Naive thymus-derived CD4-positive, alpha-beta T cell (primary cell): Measurements from ENCODE around the gene TRMT5. TPM values are rescaled to one million over a fixed set of nuclear protein-coding genes. Genes with fewer than 3 reads are reported as not detected.
A peak's percentile ranks its signal among the peaks of the same experiment; 100 is the strongest.

Source experiments
- ATAC-seq: fragments of 150-1000 bp; cut with Tn5 transposase; 2 replicates; pipeline ENCODE4 v1.10.0; 2021; ENCODE audit warnings: mild to moderate bottlenecking, moderate library complexity
- CTCF ChIA-PET: fragments of 350-600 bp; sonication (Branson Sonifier 250); formaldehyde crosslinking; loops from one replicate; lab custom pipeline; 2021; ENCODE audit warnings: antibody characterized with exemption; lab: Charles Lee
- POLR2A ChIA-PET: fragments of 350-600 bp; sonication (Branson Sonifier 250); formaldehyde crosslinking; loops from one replicate; lab custom pipeline; 2021; ENCODE audit warnings: antibody characterized with exemption, inconsistent platforms; lab: Charles Lee
- DNase-seq, 9 donors: peaks; one replicate each; pipeline versions ENCODE4 v3.0.0 to v3.0.0-alpha.2; 2020 to 2022; ENCODE audit warnings: mixed read lengths in 1 of 9
- H3K27ac ChIP-seq: one replicate; pipeline ENCODE4 v1.7.0; 2013; ENCODE audit warnings: mild to moderate bottlenecking, low read depth, low read length, moderate library complexity
- H3K27me3 ChIP-seq, 2 donors: one replicate each; pipeline ENCODE4 v1.7.0; 2013; ENCODE audit warnings: low read length in 2 of 2, mild to moderate bottlenecking in 2 of 2, moderate library complexity in 2 of 2; ENCODE audit not compliant: control insufficient read depth in 2 of 2, insufficient read depth in 2 of 2
- H3K36me3 ChIP-seq, 3 experiments: 1 replicate in 2 of 3; 2 replicates in 1 of 3; pipeline ENCODE4 v1.7.0; 2013; ENCODE audit warnings: low read length in 3 of 3, mild to moderate bottlenecking in 3 of 3, moderate library complexity in 1 of 3; ENCODE audit not compliant: insufficient read depth in 3 of 3, control insufficient read depth in 2 of 3
- H3K4me1 ChIP-seq, 2 donors: one replicate each; pipeline ENCODE4 v1.7.0; 2013; ENCODE audit warnings: low read length in 2 of 2, mild to moderate bottlenecking in 2 of 2, moderate library complexity in 1 of 2; ENCODE audit not compliant: control insufficient read depth in 2 of 2, insufficient read depth in 2 of 2
- H3K4me3 ChIP-seq: 2 replicates; pipeline ENCODE4 v1.7.0; 2013; ENCODE audit warnings: mild to moderate bottlenecking, low read length
- H3K9me3 ChIP-seq, 3 experiments: 1 replicate in 2 of 3; 2 replicates in 1 of 3; pipeline ENCODE4 v1.7.0; 2013; ENCODE audit warnings: low read length in 3 of 3; ENCODE audit not compliant: control insufficient read depth in 2 of 3
- H3K27ac Mint-ChIP-seq, 9 donors: one replicate each; pipeline ENCODE4 v1.8.0; 2020 to 2022; ENCODE audit warnings: mixed read lengths in 9 of 9, mild to moderate bottlenecking in 8 of 9, moderate library complexity in 5 of 9, inconsistent platforms in 2 of 9
- H3K27me3 Mint-ChIP-seq, 5 donors: one replicate each; pipeline ENCODE4 v1.8.0; 2021 to 2022; ENCODE audit warnings: mixed read lengths in 5 of 5, mild to moderate bottlenecking in 1 of 5
- H3K36me3 Mint-ChIP-seq, 5 donors: one replicate each; pipeline ENCODE4 v1.8.0; 2020 to 2022; ENCODE audit warnings: mixed read lengths in 5 of 5, mild to moderate bottlenecking in 3 of 5, inconsistent platforms in 1 of 5
- H3K4me1 Mint-ChIP-seq, 7 donors: one replicate each; pipeline ENCODE4 v1.8.0; 2020 to 2022; ENCODE audit warnings: mixed read lengths in 7 of 7, mild to moderate bottlenecking in 3 of 7, inconsistent platforms in 1 of 7
- H3K4me3 Mint-ChIP-seq, 10 donors: one replicate each; pipeline ENCODE4 v1.8.0; 2020 to 2022; ENCODE audit warnings: mild to moderate bottlenecking in 10 of 10, mixed read lengths in 10 of 10, moderate library complexity in 6 of 10, inconsistent platforms in 2 of 10
- H3K9me3 Mint-ChIP-seq, 11 donors: one replicate each; pipeline ENCODE4 v1.8.0; 2020 to 2022; ENCODE audit warnings: mixed read lengths in 11 of 11, mild to moderate bottlenecking in 4 of 11, inconsistent platforms in 1 of 11, moderate library complexity in 1 of 11
- intact Hi-C, 2 donors: fragments of 100-400 bp; cut with micrococcal nuclease; formaldehyde crosslinking; loops; one replicate each; pipeline ENCODE4 v1.15.1; 2023
- polyA plus RNA-seq, 2 donors: library from polyadenylated mRNA; unstranded; fragments of 300-500 nt; fragmentation: Illumina TruSeq; gene quantifications; one replicate each; pipeline ENCODE4 v1.2.3, GENCODE V29; 2021
- total RNA-seq, 6 experiments: library from RNA in 5 of 6; stranded (reverse) in 5 of 6; gene quantifications; 1 replicate in 5 of 6; 2 replicates in 1 of 6; pipeline ENCODE4 v1.2.3 and lab custom pipeline; 2021 to 2026

The TRMT5 gene
- total and polyA plus RNA-seq, 7 experiments from 2014 or later, result 1.9 to 10.6 (median 6.0) TPM

- intact Hi-C loops, result no loop called here
- Histone ChIP-seq H3K4me3 (no peak overlapping the region), H3K9me3 (no peaks in the 10 kb centered on the region), H3K4me1 (no peaks in the 10 kb centered on the region), H3K36me3 (no peaks in the 10 kb centered on the region), H3K27me3 (no peaks in the 10 kb centered on the region), H3K27ac (no peak overlapping the region)
- Mint-ChIP-seq H3K27me3 (no peaks in the 10 kb centered on the region), H3K4me1 (no peaks in the 10 kb centered on the region), H3K4me3 (no peak overlapping the region), H3K36me3 (peaks cover 4 to 80% (median 62%) of the 10 kb centered on the region in 5 donors), H3K27ac (no peak overlapping the region), H3K9me3 (peaks cover 0 to 9% (median 3%) of the 10 kb centered on the region in 11 donors)
- CTCF ChIA-PET, result no interaction called here
- no peak for DNase-seq
- no peak for ATAC-seq
- POLR2A ChIA-PET, result interaction anchor here (0.6 kb wide), 1 partner anchor 16 kb away, joined by 3 read pairs; no protein-coding TSS in a partner anchor
Observed at GRCh38 chr14:60999536-60999935, 18.7 kb upstream of the TRMT5 start.

- Mint-ChIP-seq H3K27ac (no peak overlapping the region), H3K9me3 (peaks cover 0 to 7% (median 2%) of the 10 kb centered on the region in 11 donors), H3K36me3 (peaks cover 4 to 73% (median 57%) of the 10 kb centered on the region in 5 donors), H3K4me3 (no peak overlapping the region), H3K27me3 (no peaks in the 10 kb centered on the region), H3K4me1 (no peaks in the 10 kb centered on the region)
- Histone ChIP-seq H3K36me3 (no peaks in the 10 kb centered on the region), H3K9me3 (no peaks in the 10 kb centered on the region), H3K27me3 (no peaks in the 10 kb centered on the region), H3K4me1 (no peaks in the 10 kb centered on the region), H3K27ac (no peak overlapping the region), H3K4me3 (no peak overlapping the region)
- DNase-seq, result no peak
- ChIA-PET POLR2A (no interaction called here), CTCF (no interaction called here)
- intact Hi-C loops, result no loop called here
- ATAC-seq, result no peak
Observed at GRCh38 chr14:60998617-60999016, 17.7 kb upstream of the TRMT5 start.

GRCh38 chr14:60989599-60989998 is 8.7 kb upstream of the TRMT5 start:
- Histone ChIP-seq H3K27ac (no peak overlapping the region), H3K9me3 (no peaks in the 10 kb centered on the region), H3K27me3 (no peaks in the 10 kb centered on the region), H3K36me3 (peaks cover 0 to 32% (median 9%) of the 10 kb centered on the region in 3 experiments), H3K4me1 (no peaks in the 10 kb centered on the region), H3K4me3 (no peak overlapping the region)
- intact Hi-C loops, result loop anchor here in 1 of 2 donors (10.0 kb wide), 1 partner anchor 765 kb away; no protein-coding TSS in a partner anchor
- Mint-ChIP-seq H3K36me3 (peaks cover 0 to 32% (median 25%) of the 10 kb centered on the region in 5 donors), H3K27ac (no peak overlapping the region), H3K27me3 (no peaks in the 10 kb centered on the region), H3K4me3 (no peak overlapping the region), H3K4me1 (peaks cover 0 to 15% (median 12%) of the 10 kb centered on the region in 7 donors), H3K9me3 (no peaks in the 10 kb centered on the region)
- CTCF ChIA-PET, result no interaction called here
- POLR2A ChIA-PET, result no interaction called here
- ATAC-seq, result no peak
- no peak for DNase-seq

- Histone ChIP-seq H3K27me3 (no peaks in the 10 kb centered on the region), H3K4me1 (peaks cover 9 to 11% of the 10 kb centered on the region in 2 donors), H3K27ac (no peak overlapping the region), H3K9me3 (no peaks in the 10 kb centered on the region), H3K4me3 (no peak overlapping the region), H3K36me3 (peaks cover 0 to 24% (median 9%) of the 10 kb centered on the region in 3 experiments)
- DNase-seq (no peak), ATAC-seq (no peak)
- peaks cover 0 to 16% (median 13%) of the 10 kb centered on the region in 7 donors for H3K4me1 Mint-ChIP-seq
- CTCF ChIA-PET, result no interaction called here
- intact Hi-C loops, result loop anchor here in 1 of 2 donors (10.0 kb wide), 1 partner anchor 768 kb away; no protein-coding TSS in a partner anchor
- peaks cover 0 to 25% (median 17%) of the 10 kb centered on the region in 5 donors for H3K36me3 Mint-ChIP-seq
- no peak overlapping the region for H3K27ac Mint-ChIP-seq
- H3K27me3 Mint-ChIP-seq, result no peaks in the 10 kb centered on the region
- POLR2A ChIA-PET, result no interaction called here
- H3K9me3 Mint-ChIP-seq, result no peaks in the 10 kb centered on the region
- H3K4me3 Mint-ChIP-seq, result no peak overlapping the region
Observed at GRCh38 chr14:60986500-60986899, 5.6 kb upstream of the TRMT5 start.

- intact Hi-C loops, result loop anchor here (5.0 to 10.0 kb wide), 5 partner anchors 771 to 1502 kb away; partner anchors contain the start of genes PCNX4 (in 2 of the 2), JKAMP (in 1 of the 2) and L3HYPDH (in 1 of the 2)
- Histone ChIP-seq H3K27ac (no peak overlapping the region), H3K36me3 (peaks cover 0 to 26% (median 9%) of the 10 kb centered on the region in 3 experiments), H3K9me3 (no peaks in the 10 kb centered on the region), H3K4me3 (no peak overlapping the region), H3K4me1 (peaks cover 11 to 14% of the 10 kb centered on the region in 2 donors), H3K27me3 (no peaks in the 10 kb centered on the region)
- Mint-ChIP-seq H3K4me1 (peaks cover 2 to 18% (median 16%) of the 10 kb centered on the region in 7 donors), H3K27ac (no peak overlapping the region), H3K9me3 (no peaks in the 10 kb centered on the region), H3K4me3 (no peak overlapping the region), H3K27me3 (no peaks in the 10 kb centered on the region), H3K36me3 (peaks cover 0 to 25% (median 17%) of the 10 kb centered on the region in 5 donors)
- DNase-seq (no peak), ATAC-seq (no peak)
- CTCF ChIA-PET, result no interaction called here
- POLR2A ChIA-PET, result no interaction called here
Observed at GRCh38 chr14:60984196-60984595, 3.3 kb upstream of the TRMT5 start.

GRCh38 chr14:60981633-60982455 is 965 bp upstream of the TRMT5 start:
- intact Hi-C loops, result loop anchor here (1.0 to 10.0 kb wide), 15 partner anchors 43 to 1794 kb away; partner anchors contain the start of genes DAAM1 (in 2 of the 2), PCNX4 (in 2 of the 2), PPM1A (in 2 of the 2) and JKAMP (in 1 of the 2)
- peaks cover 0 to 15% (median 4%) of the 10 kb centered on the region in 3 experiments for H3K36me3 ChIP-seq
- H3K27me3 ChIP-seq, result no peaks in the 10 kb centered on the region
- CTCF ChIA-PET, result interaction anchor here (0.9 kb wide), 1 partner anchor 287 kb away, joined by 3 read pairs; no protein-coding TSS in a partner anchor
- no peak overlapping the region for H3K4me3 Mint-ChIP-seq
- H3K36me3 Mint-ChIP-seq, result peaks cover 4 to 21% (median 14%) of the 10 kb centered on the region in 5 donors
- no peaks in the 10 kb centered on the region for H3K9me3 ChIP-seq
- H3K4me3 ChIP-seq, result peak overlapping the region; percentile 94
- POLR2A ChIA-PET, result interaction anchor here (2.2 kb wide), 1 partner anchor 733 kb away, joined by 10 read pairs; the partner anchor contains the start of gene PPM1A
- peak overlapping the region; percentile 88 for H3K27ac ChIP-seq
- peaks cover 12 to 32% (median 25%) of the 10 kb centered on the region in 7 donors for H3K4me1 Mint-ChIP-seq
- no peak overlapping the region for H3K27ac Mint-ChIP-seq
- H3K4me1 ChIP-seq, result peaks cover 11 to 14% of the 10 kb centered on the region in 2 donors
- no peaks in the 10 kb centered on the region for H3K27me3 Mint-ChIP-seq
- no peak for ATAC-seq
- no peaks in the 10 kb centered on the region for H3K9me3 Mint-ChIP-seq
- peak in 1 of 9 donors; percentile 10 for DNase-seq
